HG03520 (cell line): Measurements from ENCODE around the gene SIPA1L3.

Source experiments
- ATAC-seq: cut with Tn5 transposase; IDR thresholded peaks from one replicate; pipeline ENCODE4 v1.9.1; 2021; ENCODE audit warnings: mild to moderate bottlenecking, moderate library complexity; ENCODE audit not compliant: unreplicated experiment

Gene SIPA1L3

DNA sequence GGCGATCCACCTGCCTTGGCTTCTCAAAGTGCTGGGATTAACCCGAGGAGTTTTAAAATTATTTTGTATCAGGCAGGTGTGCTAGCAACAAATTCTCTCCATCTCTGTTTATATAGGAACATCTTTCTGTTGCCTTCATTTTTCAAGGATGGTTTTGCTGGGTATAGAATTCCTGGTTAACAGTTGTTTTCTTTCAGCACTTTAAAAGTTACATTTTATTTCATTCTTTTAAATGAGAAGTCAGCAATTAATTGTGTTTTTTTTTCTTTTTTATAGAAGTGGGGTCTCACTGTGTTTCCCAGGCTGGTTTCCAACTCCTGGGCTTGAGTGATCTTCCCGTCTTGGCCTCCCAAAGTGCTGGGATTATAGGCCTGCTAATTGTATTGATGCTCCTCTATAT is 273.1 kb downstream of the SIPA1L3 start:
- ATAC-seq: no peak

DNA sequence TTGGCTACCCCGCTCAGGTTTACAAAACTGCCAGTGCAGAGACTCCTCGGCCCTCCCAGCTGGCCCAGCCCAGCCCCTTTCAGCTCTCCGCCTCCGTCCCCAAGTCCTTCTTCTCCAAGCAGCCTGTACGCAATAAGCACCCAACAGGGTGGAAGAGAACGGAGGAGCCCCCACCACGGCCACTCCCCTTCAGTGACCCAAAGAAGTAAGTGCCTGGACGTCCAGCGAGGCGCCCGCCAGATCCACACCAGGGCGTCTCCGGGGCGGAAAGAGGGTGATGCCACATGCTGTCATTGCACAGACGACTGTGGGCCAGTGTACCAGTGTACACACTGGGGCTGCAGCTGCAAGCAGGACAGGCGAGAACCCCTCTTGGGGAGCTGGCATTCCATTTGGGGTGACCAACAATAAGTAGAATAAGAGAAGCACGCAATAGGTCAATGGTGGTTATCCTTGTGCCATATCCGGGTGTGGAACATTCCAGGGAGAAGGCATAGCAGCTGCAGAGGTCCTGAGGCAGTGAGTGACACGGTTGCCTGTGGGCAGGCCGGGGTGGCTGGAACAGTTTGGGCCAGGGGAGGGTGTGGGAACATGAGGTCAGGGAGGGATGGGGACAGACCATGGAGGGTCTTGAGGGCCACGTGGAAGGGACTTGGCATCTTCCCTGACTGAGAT is 275.7 kb downstream of the SIPA1L3 start:
- ATAC-seq: no peak

DNA sequence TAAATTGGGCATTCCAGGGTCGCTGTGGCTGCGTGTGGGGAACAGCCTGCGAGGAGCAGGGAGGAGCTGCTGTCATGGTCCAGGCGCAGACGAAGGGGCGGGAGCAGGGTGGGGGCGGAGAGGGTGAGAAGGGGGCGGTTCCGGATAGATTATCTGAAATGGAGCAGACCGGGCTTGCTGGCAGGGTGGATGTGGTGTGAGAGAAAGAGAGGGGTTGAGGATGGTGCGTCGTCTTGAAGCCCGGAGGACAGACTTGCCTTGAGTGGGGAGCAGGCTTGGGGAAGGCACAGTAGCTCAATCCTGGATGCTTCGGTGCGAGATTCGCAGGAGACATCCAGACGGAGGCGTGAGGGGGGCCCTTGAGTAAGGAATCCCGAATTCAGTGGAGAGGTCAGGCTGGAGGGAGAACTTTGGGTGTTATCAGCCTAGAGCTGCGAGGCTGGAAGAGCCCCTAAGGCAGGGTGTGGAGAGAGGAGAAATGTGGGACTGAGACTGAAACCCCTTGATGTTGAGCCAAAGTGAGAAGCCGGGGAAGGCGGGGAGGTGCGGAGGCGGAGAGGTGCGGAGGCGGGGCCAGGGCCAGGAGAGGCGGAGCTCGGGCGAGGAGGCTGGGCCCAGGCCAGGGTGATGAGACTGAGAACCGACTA is 276.4 kb downstream of the SIPA1L3 start:
- no peak for ATAC-seq

DNA sequence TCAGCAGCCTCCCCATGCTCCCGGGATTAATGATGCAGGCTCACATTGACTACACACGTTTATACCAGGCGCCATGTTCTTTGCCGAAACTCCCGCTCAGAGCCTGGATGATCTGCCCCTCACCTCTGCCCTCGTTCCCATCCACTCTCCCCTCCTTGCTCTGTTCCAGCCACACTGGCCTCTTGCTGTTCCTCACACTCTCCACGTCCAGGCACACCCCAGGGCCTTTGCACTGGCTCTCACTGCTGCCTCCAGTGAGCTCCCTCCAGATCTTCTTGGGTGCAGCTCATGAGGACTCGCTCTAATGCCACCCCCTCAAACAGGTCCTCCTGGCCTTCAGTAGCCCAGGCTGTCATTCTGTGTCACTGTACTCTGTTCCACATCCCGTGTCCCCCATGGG is 277.8 kb downstream of the SIPA1L3 start:
- ATAC-seq: no peak

DNA sequence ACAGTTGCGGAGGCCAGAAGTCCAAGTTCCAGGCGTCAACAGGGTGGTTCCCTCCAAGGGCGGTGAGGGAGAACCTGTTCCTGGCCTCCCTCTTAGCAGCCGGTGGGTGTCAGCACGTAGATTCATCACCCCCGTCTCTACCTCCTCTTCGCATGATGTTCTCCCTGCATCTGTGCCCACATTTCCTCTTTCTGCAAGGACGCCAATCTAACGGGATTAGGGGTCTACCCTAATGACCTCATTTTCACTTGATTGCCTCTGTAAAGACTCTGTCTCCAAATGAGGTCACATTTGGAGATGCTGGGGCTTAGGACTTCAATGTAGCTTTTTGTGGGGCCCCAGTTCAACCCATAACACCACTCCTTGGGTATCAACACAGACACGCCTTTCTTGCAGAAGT is 278.6 kb downstream of the SIPA1L3 start:
- ATAC-seq: no peak

DNA sequence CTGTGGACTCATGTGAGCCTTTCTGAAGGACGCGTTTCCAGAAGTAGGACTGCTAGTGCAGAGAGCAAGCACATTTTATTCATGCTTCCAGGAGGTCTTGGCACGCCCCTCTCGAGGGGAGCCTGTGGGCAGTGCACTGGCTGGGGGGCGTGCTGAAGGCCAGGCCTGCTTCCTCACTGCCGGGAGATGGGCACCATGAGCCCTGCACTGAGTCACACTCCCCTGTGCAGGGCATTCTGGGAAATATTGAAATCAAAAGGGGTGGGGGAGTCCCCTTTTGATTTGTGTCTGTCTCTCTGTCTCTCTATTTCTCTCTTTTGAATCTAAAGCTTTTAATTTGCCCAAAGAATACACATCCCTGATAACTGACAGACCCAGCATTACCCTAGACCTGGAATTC is 283.1 kb downstream of the SIPA1L3 start:
- ATAC-seq: no peak

DNA sequence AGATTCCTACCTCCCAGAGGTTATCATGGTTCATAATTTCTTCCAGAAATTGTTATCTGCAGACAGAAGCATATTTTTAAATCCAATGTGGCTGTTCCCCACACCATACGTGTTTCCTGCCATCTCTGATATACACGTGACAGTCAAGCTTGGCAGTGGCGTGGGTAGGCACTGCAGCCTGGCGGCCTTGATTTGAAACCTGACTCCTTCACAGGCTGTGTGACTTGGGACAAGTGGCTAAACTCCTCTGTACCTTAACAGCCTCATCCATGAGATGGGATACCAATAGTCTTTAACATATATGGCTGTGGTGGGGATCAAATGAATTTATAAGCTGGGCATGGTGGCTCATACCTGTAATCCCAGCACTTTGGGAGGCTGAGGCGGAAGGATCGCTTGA is 283.8 kb downstream of the SIPA1L3 start:
- no peak for ATAC-seq

DNA sequence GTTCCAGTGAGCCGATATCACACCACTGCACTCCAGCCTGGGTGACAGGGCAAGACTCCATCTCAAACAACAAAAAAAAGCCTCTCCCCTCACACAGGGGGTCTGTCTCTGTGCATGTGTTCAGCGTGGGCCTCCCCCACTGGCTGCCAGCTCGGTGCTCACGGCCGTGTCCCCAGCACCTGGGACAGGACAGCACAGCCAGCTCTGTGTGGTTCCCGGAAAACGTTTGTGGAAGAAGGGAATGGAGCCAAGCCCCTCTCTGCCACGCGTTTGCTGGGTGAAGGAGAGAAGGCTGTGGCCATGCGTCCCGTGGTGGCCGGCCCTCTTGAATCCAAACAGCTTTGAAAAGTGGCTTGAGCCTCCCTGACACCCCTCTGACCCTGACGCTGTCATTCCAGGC is 284.7 kb downstream of the SIPA1L3 start:
- no peak for ATAC-seq

DNA sequence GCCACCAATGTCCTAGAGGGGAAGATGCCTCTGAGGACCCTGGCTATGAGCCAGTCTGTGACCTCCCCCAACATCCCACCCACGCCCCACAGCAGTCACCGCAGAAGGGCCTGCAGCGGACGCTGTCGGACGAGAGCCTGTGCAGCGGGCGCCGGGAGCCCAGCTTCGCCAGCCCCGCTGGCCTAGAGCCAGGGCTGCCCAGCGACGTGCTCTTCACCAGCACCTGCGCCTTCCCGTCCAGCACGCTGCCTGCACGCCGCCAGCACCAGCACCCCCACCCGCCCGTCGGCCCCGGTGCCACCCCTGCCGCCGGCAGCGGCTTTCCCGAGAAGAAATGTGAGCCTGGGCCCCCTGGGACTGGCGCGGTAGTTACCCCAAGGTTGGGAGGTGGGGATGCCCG is 286.4 kb downstream of the SIPA1L3 start:
- ATAC-seq: no peak

DNA sequence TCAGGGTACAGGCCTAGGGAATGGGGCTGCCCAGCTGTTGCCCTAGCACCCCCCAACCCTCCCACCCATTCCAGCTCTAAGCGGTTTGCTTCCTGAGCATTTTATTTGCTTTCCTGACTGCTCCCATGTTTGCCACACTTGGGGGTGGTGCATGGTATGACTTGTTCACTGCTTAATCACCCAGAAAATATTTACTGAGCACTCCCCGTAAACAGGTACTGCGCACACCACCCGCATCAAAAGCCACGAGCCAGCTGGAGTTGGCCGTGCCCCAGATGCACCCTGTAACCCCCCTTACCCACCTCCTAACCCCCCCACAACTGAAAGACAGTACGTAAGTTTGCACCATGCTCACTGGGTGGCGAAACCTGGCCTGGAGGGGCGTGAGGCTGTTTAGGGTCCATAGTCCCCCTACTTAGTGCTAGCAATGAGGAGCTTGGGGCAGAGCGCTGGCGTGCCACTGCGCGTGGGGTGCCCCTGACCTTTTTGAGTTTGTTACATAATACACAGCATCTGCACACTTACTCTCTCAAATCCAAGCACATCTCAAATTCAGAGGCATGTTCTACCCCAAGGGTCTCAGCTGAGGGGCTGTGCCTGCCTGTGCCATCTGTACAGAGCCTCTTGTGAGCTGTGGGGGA is 287.2 kb downstream of the SIPA1L3 start:
- ATAC-seq: no peak

DNA sequence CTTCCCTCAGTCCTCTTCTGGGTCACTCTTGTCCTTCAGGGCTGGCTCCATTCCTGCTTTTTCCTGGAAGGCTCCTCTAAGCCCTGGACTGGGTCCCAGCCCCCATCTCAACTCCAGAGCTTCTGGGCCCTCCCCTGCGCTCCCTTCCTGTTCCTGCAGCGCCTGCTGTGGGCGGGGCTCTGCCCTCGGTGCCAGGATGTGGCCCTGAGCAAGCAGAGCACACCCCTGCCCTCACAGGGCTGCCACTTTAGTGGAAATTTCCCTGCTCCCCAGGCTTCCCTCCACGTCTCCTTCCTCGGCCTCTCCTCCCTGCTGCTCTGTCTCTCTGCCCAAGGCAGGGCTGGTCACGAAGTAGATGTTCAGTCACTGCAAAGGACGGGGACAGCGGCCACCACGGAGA is 288.2 kb downstream of the SIPA1L3 start:
- ATAC-seq: no peak

DNA sequence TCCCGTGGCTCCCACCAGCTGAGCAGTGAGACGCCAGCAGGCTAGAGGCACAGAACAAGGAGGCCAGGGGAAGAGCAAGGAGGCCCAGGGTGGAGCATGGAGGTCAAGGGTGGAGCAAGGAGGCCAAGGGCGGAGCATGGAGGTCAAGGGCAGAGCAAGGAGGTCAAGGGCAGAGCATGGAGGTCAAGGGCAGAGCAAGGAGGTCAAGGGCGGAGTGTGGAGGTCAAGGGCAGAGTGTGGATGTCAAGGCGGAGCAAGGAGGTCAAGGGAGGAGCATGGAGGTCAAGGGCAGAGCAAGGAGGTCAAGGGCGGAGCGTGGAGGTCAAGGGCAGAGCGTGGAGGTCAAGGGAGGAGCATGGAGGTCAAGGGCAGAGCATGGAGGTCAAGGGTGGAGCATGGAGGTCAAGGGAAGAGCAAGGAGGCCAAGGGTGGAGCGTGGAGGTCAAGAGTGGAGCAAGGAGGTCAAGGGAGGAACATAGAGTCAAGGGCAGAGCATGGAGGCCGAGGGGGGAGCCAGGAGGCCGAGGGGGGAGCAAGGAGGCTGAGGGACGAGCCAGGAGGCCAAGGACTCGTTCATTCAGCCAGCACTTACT is 289.3 kb downstream of the SIPA1L3 start:
- no peak for ATAC-seq

DNA sequence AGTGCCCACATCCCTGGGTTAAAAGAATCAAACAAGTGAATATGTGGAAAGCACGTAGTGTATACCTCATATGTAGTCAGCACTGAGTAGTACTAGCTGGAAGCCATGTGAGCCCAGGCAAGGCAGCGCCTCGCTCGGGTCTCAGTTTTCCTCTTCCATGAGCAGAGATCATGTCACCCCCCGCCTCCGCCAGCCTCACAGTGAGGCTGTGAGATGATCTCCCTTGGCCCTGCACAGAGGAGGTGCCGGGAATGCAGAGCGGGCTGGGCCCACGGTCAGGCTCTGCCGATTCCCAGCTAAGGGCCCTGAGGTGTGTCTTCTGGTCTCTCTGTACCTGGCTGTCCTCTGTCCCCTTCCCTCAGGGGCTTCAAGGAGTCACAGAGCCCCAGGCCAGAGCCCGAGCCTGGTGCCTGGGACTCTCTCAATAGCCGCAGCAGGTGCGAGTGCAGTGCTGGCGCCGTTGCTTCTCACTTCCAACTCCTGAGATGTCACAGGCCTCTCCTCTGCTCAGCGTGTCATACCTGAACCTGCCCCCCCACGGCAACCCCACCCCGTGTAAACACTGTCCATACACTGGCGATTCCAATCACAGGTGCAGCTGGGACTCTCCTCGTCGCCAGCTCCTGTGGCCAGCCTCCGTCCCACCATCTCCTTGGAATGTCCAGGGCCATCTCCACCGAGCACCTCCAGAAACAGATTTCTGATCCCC is 290.1 kb downstream of the SIPA1L3 start:
- ATAC-seq: no peak

DNA sequence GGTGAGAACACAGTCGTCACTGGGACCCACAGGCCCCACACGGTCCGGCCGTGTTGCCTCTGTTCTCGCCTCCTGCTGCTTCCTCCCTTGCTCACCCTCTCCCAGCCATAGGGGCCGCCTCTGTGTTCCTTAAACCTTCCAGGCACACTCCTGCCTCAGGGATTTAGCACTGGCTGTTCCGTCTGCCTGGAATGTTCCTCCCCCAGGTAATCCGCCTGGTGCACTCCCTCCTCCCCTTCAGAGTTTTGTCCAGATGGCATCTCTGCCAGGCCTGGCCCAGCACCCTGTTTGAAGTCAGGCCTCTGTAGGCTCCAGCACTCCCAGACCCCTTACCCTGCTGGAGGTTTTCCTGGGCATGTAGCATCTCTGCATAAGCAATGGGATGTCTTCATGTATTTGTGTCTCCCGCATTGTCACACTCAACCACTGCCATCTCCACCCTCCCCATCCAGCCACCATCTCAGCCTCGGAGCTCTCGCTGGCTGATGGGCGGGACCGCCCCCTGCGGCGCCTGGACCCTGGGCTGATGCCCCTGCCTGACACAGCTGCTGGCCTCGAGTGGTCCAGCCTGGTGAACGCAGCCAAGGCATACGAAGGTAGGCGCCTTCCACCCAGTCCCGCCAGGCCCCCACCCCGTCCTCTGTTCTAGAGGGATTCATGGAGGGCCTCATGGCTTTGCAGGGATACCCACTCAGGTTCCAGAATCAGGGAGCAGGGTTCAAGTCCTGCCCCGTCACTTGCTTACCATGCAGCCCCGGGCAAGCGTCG is 291.1 kb downstream of the SIPA1L3 start:
- ATAC-seq: no peak

DNA sequence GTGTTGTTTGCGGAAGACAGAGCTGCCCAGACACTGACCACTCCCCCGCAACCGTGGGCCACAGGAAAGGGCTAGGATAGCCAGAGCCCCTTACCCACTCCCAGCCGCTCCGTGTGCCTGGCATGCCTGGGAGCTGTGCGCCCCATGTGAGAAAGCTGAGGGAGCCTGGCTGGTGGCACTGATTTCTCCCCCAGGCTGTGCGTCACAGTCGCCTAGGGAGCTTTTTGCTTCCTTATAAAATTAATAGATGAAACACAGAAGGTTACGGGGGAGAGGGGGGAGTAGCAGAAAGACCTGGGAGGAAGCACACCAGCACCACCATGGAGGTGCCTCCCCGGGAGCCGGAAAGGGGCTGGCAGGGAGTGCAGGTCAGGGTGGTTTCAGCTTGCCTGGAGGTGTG is 292.3 kb downstream of the SIPA1L3 start:
- ATAC-seq: no peak

DNA sequence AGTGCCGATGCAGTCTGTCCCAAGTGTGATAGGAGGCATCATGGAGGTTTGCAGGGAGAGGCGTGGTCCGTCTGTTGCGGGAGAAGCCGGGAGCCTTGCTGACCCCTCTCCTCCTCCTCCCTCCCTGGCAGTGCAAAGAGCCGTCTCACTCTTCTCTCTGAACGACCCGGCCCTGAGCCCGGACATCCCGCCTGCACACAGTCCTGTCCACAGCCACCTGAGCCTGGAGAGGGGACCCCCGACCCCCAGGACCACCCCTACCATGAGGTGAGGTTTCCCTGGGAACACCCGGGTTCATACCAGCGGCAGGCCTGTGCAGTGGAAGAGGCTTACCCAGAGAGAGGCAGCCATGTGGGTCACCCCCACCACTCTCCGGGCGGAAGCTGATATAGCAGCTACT is 294.7 kb downstream of the SIPA1L3 start:
- ATAC-seq: no peak

DNA sequence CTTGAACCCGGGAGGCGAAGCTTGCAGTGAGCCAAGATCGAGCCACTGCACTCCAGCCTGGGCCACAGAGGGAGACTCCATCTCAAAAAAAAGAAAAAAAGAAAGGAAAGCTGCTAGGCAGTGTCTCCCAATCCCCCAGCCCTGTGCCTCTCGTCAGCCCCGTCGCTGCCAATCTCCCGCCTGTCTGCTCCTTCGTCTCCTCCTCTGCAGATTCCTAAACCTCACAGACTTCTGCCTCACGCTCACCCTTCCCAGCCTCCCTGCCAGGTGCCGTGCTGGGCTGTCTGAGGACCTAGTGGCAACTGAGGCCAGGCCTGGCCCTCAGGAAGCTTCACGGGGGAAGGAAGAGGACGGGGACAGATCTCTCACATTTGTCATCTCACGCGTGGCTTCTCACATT is 295.5 kb downstream of the SIPA1L3 start:
- ATAC-seq: no peak

DNA sequence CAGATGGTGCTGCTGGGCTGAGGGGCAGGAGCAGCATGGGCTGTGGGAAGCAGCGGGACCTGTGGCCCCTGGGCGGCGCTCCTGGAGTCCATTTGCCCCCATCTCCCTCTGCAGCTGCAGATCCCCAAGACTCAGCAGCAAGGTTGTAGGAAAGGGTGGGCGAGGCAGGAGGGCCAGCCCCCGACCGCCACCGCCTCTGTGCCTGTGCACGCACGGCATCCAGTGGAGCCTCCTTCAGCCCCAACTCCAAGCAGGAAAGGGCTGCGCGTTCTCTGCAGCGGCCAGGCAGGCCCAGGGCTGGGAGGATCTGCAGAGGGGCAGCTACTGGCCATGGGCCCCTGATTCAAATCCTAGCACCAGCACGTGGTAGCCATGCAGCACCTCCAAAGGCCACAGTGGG is 296.2 kb downstream of the SIPA1L3 start:
- ATAC-seq: no peak

DNA sequence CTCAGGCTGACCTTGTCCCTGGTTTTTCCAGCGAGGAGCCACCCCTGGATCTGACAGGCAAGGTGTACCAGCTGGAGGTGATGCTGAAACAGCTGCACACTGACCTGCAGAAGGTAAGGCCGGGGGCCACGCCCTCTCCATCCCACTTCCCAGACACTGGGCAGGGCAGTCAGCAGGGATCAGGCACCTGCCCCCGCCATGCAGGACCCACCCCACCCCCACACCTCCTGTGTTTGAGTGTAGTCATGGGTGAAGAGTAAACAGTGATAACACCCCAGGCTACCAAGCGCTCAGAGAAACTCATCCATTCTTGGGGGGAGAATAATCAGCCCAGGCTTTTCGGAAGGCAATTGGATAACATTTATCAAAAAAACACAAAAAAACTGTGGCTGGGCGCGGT is 297.1 kb downstream of the SIPA1L3 start:
- no peak for ATAC-seq

DNA sequence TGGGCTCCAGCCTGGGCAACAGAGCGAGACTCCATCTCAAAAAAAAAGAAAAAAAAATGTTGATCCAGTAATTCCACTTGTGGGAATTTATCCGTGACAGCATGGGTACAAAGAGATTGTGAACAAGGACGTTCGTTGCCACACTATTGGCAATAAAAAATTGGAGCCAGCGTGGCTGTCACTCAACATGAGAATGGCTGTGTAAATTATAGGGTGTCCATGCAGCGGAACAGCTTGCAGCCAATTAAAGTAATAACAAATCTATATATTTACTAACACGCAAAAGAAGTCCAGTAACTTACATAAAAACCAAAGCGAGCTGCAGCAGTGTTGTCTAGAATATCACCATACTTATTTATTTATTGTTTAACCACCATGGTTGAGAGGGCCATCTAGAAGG is 297.7 kb downstream of the SIPA1L3 start:
- ATAC-seq: no peak
